ENCODE results near the gene ZNF578. TPM values are rescaled to one million over a fixed set of nuclear protein-coding genes. Genes with fewer than 3 reads are reported as not detected.

Gene ZNF578
- total and polyA plus RNA-seq, 2 donors (not counting 1 experiment from before 2014, with no cell fraction given): 0.81 to 3.7 TPM

DNA sequence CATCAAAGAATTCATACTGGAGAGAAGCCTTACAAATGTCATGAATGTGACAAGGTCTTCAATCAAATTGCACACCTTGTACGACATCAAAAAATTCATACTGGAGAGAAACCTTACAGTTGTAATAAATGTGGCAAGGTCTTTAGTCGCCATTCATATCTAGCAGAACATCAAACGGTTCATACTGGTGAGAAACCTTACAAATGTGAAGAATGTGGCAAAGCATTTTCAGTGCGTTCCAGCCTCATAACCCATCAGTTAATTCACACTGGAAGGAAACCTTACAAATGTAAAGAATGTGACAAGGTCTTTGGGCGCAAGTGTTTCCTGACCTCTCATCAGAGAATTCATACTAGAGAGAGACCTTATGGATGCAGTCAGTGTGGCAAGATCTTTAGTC, 37.6 kb upstream of the ZNF578 start:
- no CpG with 5 or more reads among the region's 5 CpGs for WGBS (ENCODE audit: insufficient coverage)
- peaks cover 43% of the 10 kb centered on the region for H3K9me3 Mint-ChIP-seq (ENCODE audit: insufficient read depth)
- ChIA-PET POLR2A (no interaction called here), CTCF (no interaction called here)
- peaks cover 19 to 77% (median 49%) of the 10 kb centered on the region in 3 donors for H3K9me3 ChIP-seq (ENCODE audit: control extremely low read depth in 1 of 3, control insufficient read depth in 2 of 3, insufficient read depth in 1 of 3, low read length in 2 of 3)
- H3K79me2 ChIP-seq (ENCODE audit: control insufficient read depth, insufficient read depth, low read length): no peaks in the 10 kb centered on the region
- no peaks in the 10 kb centered on the region for H3K4me1 ChIP-seq (ENCODE audit: control insufficient read depth in 2 of 2, insufficient read depth in 2 of 2, low read length in 2 of 2)
- H4K20me1 ChIP-seq (ENCODE audit: control insufficient read depth, insufficient read depth, low read length, poor library complexity, severe bottlenecking): no peaks in the 10 kb centered on the region
- intact Hi-C loops (cut with micrococcal nuclease): no loop called here
- ATAC-seq (ENCODE audit: low read depth) (no peak), DNase-seq (no peak)
- H2AFZ ChIP-seq (ENCODE audit: insufficient read depth, low read depth, low read length, poor library complexity, severe bottlenecking): no peak overlapping the region
- no peak overlapping the region for H3K27ac Mint-ChIP-seq
- TF ChIP-seq EZH2 (IDR thresholded peaks at IDR 0.05; ENCODE audit: borderline replicate concordance, insufficient read depth, low read depth, low read length, poor library complexity, severe bottlenecking): no peak
- TF ChIP-seq, protein P1, sequence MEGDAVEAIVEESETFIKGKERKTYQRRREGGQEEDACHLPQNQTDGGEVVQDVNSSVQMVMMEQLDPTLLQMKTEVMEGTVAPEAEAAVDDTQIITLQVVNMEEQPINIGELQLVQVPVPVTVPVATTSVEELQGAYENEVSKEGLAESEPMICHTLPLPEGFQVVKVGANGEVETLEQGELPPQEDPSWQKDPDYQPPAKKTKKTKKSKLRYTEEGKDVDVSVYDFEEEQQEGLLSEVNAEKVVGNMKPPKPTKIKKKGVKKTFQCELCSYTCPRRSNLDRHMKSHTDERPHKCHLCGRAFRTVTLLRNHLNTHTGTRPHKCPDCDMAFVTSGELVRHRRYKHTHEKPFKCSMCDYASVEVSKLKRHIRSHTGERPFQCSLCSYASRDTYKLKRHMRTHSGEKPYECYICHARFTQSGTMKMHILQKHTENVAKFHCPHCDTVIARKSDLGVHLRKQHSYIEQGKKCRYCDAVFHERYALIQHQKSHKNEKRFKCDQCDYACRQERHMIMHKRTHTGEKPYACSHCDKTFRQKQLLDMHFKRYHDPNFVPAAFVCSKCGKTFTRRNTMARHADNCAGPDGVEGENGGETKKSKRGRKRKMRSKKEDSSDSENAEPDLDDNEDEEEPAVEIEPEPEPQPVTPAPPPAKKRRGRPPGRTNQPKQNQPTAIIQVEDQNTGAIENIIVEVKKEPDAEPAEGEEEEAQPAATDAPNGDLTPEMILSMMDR (IDR thresholded peaks at IDR 0.05): no peak
- H3K4me2 ChIP-seq (replicated peaks; ENCODE audit: low read depth, low read length, poor library complexity, severe bottlenecking): no peak overlapping the region
- H3K27ac ChIP-seq (ENCODE audit: low read length in 2 of 2): no peak overlapping the region
- H3K27me3 ChIP-seq (replicated peaks in 1 of 4; ENCODE audit: control extremely low read depth in 1 of 4, control insufficient read depth in 3 of 4, insufficient read depth in 4 of 4, low read length in 3 of 4): no peaks in the 10 kb centered on the region
- peaks cover under 1 to 14% of the 10 kb centered on the region in 2 experiments for H3K36me3 ChIP-seq (replicated peaks in 1 of 2; ENCODE audit: control extremely low read depth in 1 of 2, control insufficient read depth in 1 of 2, extremely low read depth in 1 of 2, insufficient read depth in 2 of 2, low read length in 1 of 2)
- no peak overlapping the region for H3K4me3 ChIP-seq (ENCODE audit: control extremely low read depth in 1 of 5, extremely low read depth in 1 of 5, insufficient read depth in 1 of 5, low read depth in 2 of 5, low read length in 4 of 5)
- H3K9ac ChIP-seq (ENCODE audit: low read length): no peak overlapping the region
- H3K27me3 Mint-ChIP-seq: no peaks in the 10 kb centered on the region
- no peaks in the 10 kb centered on the region for H3K4me1 Mint-ChIP-seq
- no peak overlapping the region for H3K4me3 Mint-ChIP-seq

DNA sequence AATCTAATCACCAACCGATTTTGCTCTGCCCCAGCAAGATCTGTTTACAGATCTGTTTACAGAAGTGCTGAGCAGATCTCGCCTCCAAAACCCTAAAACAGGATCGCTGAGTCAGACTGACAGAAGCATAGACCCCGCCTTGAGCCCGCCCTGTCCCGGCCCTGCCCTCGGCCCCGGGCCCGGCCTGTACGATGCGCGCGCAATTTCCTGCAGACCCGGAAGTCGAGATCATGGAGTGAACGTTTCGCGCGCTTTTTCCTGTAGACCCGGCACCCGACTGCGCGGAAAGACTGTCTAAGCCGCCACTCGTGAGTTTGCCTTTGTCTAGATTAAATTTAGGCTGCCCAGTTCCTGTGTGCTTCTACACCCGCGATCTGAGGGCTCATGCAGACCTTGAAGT, 24.4 kb upstream of the ZNF578 start, which contains the start of gene ZNF534:
Gene ZNF534, plus strand, starts transcription at position 212 of the 400 bp plus-strand sequence. CDS start 2,327 bp downstream, outside the sequence.
- CTCF ChIA-PET: no interaction called here
- Mint-ChIP-seq H3K9me3 (ENCODE audit: insufficient read depth) (peaks cover 15% of the 10 kb centered on the region), H3K4me3 (no peak within 1 kb of the TSS), H3K27me3 (no peaks in the 10 kb centered on the region), H3K27ac (no peak within 1 kb of the TSS), H3K4me1 (no peaks in the 10 kb centered on the region)
- Histone ChIP-seq H3K4me2 (replicated peaks; ENCODE audit: low read depth, low read length, poor library complexity, severe bottlenecking) (no peak within 1 kb of the TSS), H3K27ac (ENCODE audit: low read length in 2 of 2) (no peak within 1 kb of the TSS), H4K20me1 (ENCODE audit: control insufficient read depth, insufficient read depth, low read length, poor library complexity, severe bottlenecking) (no peaks in the 10 kb centered on the region), H2AFZ (ENCODE audit: insufficient read depth, low read depth, low read length, poor library complexity, severe bottlenecking) (no peak within 1 kb of the TSS), H3K9ac (ENCODE audit: low read length) (no peak within 1 kb of the TSS), H3K36me3 (replicated peaks in 1 of 2; ENCODE audit: control extremely low read depth in 1 of 2, control insufficient read depth in 1 of 2, extremely low read depth in 1 of 2, insufficient read depth in 2 of 2, low read length in 1 of 2) (no peaks in the 10 kb centered on the region), H3K27me3 (replicated peaks in 1 of 4; ENCODE audit: control extremely low read depth in 1 of 4, control insufficient read depth in 3 of 4, insufficient read depth in 4 of 4, low read length in 3 of 4) (no peaks in the 10 kb centered on the region), H3K79me2 (ENCODE audit: control insufficient read depth, insufficient read depth, low read length) (no peaks in the 10 kb centered on the region), H3K4me1 (ENCODE audit: control insufficient read depth in 2 of 2, insufficient read depth in 2 of 2, low read length in 2 of 2) (no peaks in the 10 kb centered on the region), H3K9me3 (ENCODE audit: control extremely low read depth in 1 of 3, control insufficient read depth in 2 of 3, insufficient read depth in 1 of 3, low read length in 2 of 3) (peaks cover 0 to 82% (median 21%) of the 10 kb centered on the region in 3 donors), H3K4me3 (ENCODE audit: control extremely low read depth in 1 of 5, extremely low read depth in 1 of 5, insufficient read depth in 1 of 5, low read depth in 2 of 5, low read length in 4 of 5) (no peak within 1 kb of the TSS)
- intact Hi-C loops (cut with micrococcal nuclease): no loop called here
- no peak for ATAC-seq (ENCODE audit: low read depth)
- POLR2A ChIA-PET: no interaction called here
- no peak for TF ChIP-seq EZH2 (IDR thresholded peaks at IDR 0.05; ENCODE audit: borderline replicate concordance, insufficient read depth, low read depth, low read length, poor library complexity, severe bottlenecking)
- TF ChIP-seq, protein P1 (IDR thresholded peaks at IDR 0.05): no peak
- no peak for DNase-seq
- WGBS (ENCODE audit: insufficient coverage): 82% methylated on average over 27 of the region's 27 CpGs

All from B cell (primary cell).